Measurements from ENCODE around the gene ATP8A2.

ATP8A2 gene

DNA sequence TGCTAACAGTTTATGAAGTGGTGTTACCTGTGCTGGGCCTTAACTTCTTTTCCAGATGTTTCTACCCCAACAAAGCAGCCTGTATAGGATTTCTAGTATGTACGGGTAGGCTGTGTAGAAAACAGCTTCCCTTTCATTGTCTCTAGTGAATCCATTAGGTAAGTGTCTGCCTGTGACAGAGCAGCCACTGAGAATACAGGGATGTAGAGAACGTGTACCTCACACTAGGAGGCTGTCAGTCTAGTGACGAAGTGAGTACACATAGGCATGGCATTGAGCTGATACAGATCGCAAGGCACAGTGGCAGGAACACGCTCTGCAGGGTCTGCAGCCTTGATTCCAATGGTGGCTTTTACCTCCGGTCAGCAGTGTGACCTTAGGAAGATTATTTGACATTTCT lies 562.4 kb downstream of the ATP8A2 start:
- no peak for TF ChIP-seq CTCF (conservative IDR thresholded peaks at IDR 0.05; ENCODE audit: low read depth, low read length)
- no peak overlapping the region for H3K4me3 ChIP-seq (ENCODE audit: low read depth, low read length)
- no peak for DNase-seq (ENCODE audit: low read depth)

GRCh38 chr13:25939961-25940687 lies 568.4 kb downstream of the ATP8A2 start:
- no peak for DNase-seq (ENCODE audit: low read depth)
- TF ChIP-seq CTCF (conservative IDR thresholded peaks at IDR 0.05; ENCODE audit: low read depth, low read length): no peak
- H3K4me3 ChIP-seq (ENCODE audit: low read depth, low read length): no peak overlapping the region

DNA sequence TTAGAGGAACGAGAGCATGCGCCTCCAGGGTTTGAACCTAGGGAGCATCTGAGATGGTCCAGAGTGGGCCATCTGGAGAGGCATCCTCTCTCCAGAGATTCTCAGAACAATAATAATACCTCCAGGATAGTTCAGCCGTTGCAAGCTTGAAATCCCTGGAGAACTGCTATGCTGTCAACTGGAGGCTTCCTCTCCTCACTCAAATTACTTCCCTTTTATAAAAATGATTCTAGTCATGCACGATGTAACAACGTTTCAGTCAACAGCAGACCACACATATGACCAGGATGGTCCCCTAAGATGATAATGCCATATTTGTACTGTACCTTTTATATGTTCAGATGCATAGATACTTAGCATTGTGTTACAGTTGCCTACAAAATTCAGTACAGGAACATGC lies 571.3 kb downstream of the ATP8A2 start:
- DNase-seq (ENCODE audit: low read depth): no peak
- H3K4me3 ChIP-seq (ENCODE audit: low read depth, low read length): no peak overlapping the region

GRCh38 chr13:25943658-25944057 lies 571.9 kb downstream of the ATP8A2 start:
- H3K4me3 ChIP-seq (ENCODE audit: low read depth, low read length): no peak overlapping the region
- DNase-seq (ENCODE audit: low read depth): peak; percentile 89
- TF ChIP-seq CTCF (conservative IDR thresholded peaks at IDR 0.05; ENCODE audit: low read depth, low read length): no peak

More for the DNA sequence above, 571.3 kb downstream of the ATP8A2 start:
- no peak for TF ChIP-seq CTCF (conservative IDR thresholded peaks at IDR 0.05; ENCODE audit: low read depth, low read length)

GRCh38 chr13:25945596-25945995 lies 573.8 kb downstream of the ATP8A2 start:
- DNase-seq (ENCODE audit: low read depth): peak; percentile 73
- TF ChIP-seq CTCF (conservative IDR thresholded peaks at IDR 0.05; ENCODE audit: low read depth, low read length): peak; percentile 3
- no peak overlapping the region for H3K4me3 ChIP-seq (ENCODE audit: low read depth, low read length)

DNA sequence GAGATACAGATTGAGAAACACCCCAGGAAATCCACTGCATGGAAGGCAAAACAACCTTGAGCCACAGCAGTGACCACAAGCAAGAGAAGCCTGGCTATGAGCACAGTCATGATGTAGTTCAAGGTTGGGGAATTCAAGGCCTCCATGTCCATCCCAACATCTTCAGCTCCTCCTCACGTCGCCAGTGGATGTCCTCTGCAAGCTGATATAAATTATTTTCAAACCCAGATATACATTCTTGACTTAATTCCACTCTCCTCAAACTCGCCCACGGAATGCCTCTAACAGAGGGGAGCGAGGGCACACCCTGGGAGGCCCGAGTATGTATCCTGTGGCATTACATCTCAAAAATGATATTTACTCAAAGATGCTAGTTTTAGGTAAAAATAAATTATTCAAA lies 574.5 kb downstream of the ATP8A2 start:
- no peak for TF ChIP-seq CTCF (conservative IDR thresholded peaks at IDR 0.05; ENCODE audit: low read depth, low read length)
- H3K4me3 ChIP-seq (ENCODE audit: low read depth, low read length): no peak overlapping the region
- DNase-seq (ENCODE audit: low read depth): peak; percentile 62

DNA sequence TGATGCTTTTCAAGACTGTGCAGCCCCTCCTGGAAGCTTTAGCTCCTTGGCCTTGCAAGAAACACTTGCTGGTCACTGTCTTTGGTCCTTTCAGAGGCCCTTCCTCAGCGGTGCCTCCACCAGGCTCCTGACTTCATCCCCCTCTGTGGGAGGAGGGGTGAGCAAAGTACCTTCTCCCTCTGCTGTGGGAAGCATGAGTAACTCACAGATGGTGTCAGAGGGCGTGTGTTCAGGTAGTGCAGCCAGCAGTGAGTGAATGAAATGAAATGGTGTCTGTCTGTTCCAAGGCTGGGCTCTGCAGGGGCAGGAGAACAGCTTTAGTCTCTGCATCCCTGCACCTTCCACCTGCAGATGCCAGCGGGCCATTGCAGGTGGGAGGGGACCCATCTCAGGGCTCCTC lies 577.1 kb downstream of the ATP8A2 start:
- no peak for DNase-seq (ENCODE audit: low read depth)
- H3K4me3 ChIP-seq (ENCODE audit: low read depth, low read length): no peak overlapping the region
- no peak for TF ChIP-seq CTCF (conservative IDR thresholded peaks at IDR 0.05; ENCODE audit: low read depth, low read length)

All from choroid plexus epithelial cell (primary cell).